Measurements from ENCODE around the gene EYA3. TPM values are rescaled to one million over a fixed set of nuclear protein-coding genes. Genes with fewer than 3 reads are reported as not detected.

EYA3 gene
- total and polyA plus RNA-seq, 10 of the 15 experiments (the other 5 are each of a cell fraction or from before 2014, with no cell fraction given), result 13.0 to 46.6 (median 23.4) TPM

GRCh38 chr1:28056129-28056925, 32.1 kb downstream of the EYA3 start (continued):
- TF ChIP-seq REST (IDR thresholded peaks at IDR 0.05; ENCODE audit: low read depth, low read length), result no peak
- no peak for TF ChIP-seq ZNF24 (IDR thresholded peaks at IDR 0.05)
- peak; percentile 96 for TF ChIP-seq ATF7 (IDR thresholded peaks at IDR 0.05; ENCODE audit: low read depth)
- TF ChIP-seq ZBTB11 (CRISPR knock-in tag; IDR thresholded peaks at IDR 0.05), result no peak
- peak; percentile 80; the same call in 1 of the 2 replicates for TF ChIP-seq MLLT1 (IDR thresholded peaks at IDR 0.05)
- no peak; the same call in none of the 2 replicates for TF ChIP-seq ATF2 (IDR thresholded peaks at IDR 0.05; ENCODE audit: low read length)
- peak; percentile 50; the same call in 1 of the 2 replicates for TF ChIP-seq ZBED1 (IDR thresholded peaks at IDR 0.05; ENCODE audit: borderline replicate concordance)
- TF ChIP-seq BCL3 (IDR thresholded peaks at IDR 0.05; ENCODE audit: borderline replicate concordance, insufficient read depth, low read depth, low read length, poor library complexity, severe bottlenecking), result peak; percentile 24
- TF ChIP-seq MTA3 (IDR thresholded peaks at IDR 0.05; ENCODE audit: borderline replicate concordance, low read length), result peak; percentile 86; the same call in 1 of the 2 replicates
- TF ChIP-seq BHLHE40 (IDR thresholded peaks at IDR 0.05; ENCODE audit: borderline replicate concordance in 1 of 2, low read depth in 2 of 2, low read length in 1 of 2), result peak; percentile 99
- TF ChIP-seq CEBPZ (IDR thresholded peaks at IDR 0.05; ENCODE audit: low read depth, low read length), result no peak
